GM21367 (cell line): ENCODE data around the gene CHRM3.
"Not testable (repeated sequence)": the region's sequence is repeated elsewhere in the genome, so short reads cannot be mapped to it uniquely, and the experiment has no call there.

ENCODE experiments used
- ATAC-seq: cut with Tn5 transposase; IDR thresholded peaks from one replicate; pipeline ENCODE4 v1.9.1; 2021; ENCODE audit not compliant: unreplicated experiment

The CHRM3 gene

GRCh38 chr1:239386453-239387303, at the start of gene CHRM3:
CHRM3 (plus strand) TSS chr1:239386568; CDS start chr1:239907452, 520,884 bp downstream.
- no peak for ATAC-seq

- no peak for ATAC-seq
Observed at GRCh38 chr1:239337799-239338430, 48.5 kb upstream of the CHRM3 start.

- no peak for ATAC-seq
Observed at GRCh38 chr1:239347776-239348175, 38.6 kb upstream of the CHRM3 start.

- ATAC-seq = no peak
Observed at GRCh38 chr1:239348635-239349353, 37.6 kb upstream of the CHRM3 start.

DNA sequence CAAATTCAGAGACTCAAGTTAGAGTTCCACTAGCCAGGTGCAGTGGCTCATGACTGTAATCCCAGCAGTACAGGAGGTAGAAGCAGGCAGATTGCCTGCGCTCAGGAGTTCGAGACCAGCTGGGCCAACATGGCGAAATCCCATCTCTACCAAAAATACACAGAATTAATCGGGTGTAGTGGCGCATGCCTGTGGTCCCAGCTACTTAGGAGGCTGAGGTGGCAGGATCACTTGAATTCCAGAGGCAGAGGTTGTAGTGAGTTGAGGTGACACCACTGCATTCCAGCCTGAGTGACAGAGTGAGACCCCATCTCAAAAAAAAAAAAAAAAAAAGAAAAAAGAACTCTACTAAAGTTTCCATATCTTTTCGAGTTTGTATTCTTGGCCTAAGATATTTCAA, 36.7 kb upstream of the CHRM3 start:
- no peak for ATAC-seq

GRCh38 chr1:239353536-239353935, 32.8 kb upstream of the CHRM3 start:
- no peak for ATAC-seq

DNA sequence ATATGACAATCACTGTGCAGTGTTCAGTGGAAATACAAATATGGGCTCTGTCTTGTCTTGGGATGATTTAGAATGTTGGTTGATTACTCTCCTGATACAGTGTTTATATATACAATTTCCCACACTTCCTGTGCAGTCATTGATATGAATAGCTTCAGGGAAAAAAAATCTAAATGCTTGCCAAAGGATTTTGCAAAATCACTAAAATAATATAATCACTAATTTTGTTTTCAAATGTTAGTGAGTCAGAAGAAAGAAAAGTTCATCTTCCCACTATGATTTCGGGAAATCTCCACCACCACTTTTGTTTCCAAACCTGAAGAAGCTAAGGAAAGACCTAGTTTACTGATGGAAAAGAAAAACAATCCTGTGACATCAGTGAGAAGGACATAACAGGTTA, 32.1 kb upstream of the CHRM3 start:
- ATAC-seq = no peak

GRCh38 chr1:239357867-239358266, 28.5 kb upstream of the CHRM3 start:
- ATAC-seq = no peak

- ATAC-seq = no peak
Observed at GRCh38 chr1:239361403-239361802, 25.0 kb upstream of the CHRM3 start.

DNA sequence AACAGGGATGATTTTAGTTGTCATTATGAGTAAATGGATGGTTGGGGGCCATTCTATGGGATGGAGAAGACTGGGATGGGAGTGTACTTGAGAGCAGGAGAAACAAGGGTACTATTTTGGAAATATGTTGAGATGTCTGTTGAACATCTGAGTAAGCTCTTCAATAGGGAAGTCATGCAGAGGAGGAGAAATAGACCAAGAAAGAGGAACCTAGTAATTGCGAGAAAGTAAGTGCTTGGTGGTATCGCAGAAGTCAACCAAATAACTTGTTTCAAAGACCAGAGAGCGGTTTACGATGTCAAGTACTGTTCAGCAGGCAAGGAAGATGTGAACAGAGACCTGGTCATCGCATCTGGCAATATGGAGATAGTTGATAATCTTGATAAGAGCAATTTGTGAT, 22.4 kb upstream of the CHRM3 start:
- ATAC-seq = no peak

- no peak for ATAC-seq
Observed at GRCh38 chr1:239367196-239367810, 19.1 kb upstream of the CHRM3 start.

- ATAC-seq = no peak
Observed at GRCh38 chr1:239368436-239369109, 17.8 kb upstream of the CHRM3 start.

DNA sequence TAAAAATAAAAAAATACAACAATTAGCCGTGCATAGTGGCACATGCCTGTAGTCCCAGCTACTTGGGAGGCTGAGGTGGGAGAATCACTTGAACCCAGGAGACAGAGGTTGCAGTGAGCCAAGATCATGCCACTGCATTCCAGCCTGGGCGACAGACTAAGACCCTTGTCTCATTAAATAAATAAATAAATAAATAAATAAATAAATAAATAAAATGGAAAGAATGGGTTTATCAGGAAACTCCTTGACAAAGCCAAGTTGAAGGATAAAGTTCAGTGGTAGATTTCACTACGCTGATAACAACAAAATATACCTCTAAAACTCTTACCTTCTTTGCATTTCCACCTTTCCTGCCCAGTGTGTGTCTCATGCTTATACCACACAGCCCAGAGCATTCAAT, 15.5 kb upstream of the CHRM3 start:
- ATAC-seq = not testable (repeated sequence)

- ATAC-seq = no peak
Observed at GRCh38 chr1:239382666-239383065, 3.7 kb upstream of the CHRM3 start.

DNA sequence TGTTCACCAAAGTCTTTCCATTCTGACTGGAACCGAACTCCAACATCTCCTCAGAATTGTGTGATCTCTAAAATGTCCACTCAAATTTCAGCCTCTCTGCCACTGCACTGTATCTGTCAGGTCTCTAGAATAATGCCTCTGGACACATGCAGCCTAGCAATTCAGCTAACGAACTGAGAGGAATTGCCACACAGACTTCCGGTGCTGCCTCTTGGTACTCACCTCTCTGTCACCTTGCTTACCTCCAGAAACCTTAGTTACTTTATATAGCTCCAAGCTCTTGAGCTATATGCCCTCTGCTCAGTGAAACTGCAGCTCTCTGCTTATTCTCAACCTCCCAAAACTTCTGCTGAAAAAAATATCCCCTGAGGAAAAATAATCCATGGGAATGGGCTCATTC, 2.7 kb upstream of the CHRM3 start:
- ATAC-seq = no peak

DNA sequence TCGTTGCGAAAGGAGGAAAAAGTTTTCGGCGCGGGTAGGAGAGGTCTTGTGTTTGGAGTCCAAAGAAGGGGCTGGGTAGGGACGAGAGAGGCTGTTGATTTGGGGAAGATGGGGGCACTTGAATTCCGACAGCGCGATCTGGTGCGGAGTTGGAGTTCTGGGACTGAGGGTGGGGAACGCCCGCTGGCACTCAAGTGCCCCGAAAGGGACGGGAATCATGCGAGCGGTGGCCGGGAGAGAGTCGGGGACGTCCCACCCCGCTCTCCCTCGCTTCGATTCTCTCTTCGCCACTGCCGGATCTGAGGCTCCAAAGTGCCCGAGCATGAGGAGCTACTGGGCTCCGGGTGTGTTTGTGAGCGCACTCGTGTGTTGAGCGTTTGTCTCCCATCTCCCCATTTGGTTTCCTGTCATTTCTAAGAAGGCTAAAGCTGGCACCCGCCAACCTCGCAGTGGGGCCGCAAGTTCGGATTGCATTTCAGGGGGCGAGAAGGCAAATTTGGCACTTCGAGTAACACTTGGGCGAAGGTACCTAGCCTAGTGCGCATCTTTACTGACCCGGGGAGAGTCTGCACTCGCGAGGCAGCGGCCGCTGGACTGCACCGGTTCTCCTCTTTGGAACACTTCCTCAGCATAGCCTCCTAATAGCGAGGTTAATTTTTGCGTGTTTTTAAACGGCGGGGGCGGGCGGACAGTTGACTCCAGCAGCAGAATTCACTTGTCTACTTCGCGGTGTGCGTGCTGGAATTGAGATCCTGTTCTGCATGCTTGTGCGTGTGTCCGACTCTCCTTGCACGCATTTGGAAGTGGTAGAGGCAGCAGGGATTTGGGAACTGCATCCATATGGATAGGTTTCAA, 1.2 kb downstream of the CHRM3 start:
- no peak for ATAC-seq

DNA sequence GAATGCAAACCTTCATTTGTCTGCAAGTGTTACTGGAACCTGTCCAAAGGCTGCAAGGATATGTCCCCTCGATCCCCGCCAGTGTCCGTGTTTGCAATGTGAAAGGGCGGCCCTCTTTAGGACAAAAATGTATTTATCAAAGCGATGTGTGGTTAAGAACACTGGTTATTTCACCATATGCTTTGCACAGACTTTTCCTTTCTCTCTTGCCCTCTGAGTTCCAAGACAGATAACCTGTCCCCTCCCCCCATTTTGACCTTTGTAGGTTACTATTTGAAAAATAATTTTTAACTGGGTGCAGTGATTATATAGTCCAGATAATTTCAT, 1.8 kb downstream of the CHRM3 start:
- ATAC-seq = no peak

DNA sequence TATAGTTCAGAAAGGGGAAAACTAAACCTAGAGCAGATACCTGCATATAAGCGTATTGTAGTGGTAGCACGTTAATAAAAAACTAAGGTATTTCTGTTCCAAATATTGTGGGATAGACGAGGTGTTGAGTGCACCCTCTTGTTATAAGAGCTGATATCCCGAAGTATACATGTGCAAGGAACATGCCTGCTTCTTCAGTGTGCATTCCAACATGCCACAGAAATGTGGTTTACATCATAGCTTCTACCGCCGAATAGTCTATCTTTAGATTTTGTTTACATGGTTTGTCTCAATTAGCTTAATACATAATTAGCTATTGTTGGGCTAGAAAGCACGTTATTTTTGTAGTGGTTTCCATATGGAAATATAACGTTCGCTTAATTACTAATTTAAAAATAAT, 2.2 kb downstream of the CHRM3 start:
- no peak for ATAC-seq

GRCh38 chr1:239389703-239390102, 3.3 kb downstream of the CHRM3 start:
- ATAC-seq = no peak

DNA sequence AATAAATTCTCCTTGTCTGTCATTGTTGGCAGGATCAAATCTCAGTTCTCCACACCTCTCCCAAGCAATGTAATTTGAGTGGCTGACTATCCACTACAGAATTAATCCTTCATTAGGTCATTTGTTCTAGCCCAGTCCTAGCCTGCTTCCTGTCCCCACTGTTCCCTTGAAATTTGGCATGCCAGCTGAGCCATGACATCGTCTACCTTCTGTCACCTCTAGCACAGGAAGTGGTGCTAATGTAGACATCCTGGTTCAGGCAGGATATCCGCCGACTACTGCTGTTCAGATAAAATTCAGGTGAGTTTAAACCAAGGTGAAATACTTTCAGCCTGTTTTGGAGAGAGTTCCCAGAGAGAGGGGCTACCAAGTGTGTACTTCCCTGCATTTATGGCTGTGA, 5.9 kb downstream of the CHRM3 start:
- no peak for ATAC-seq
